K562 (cell line): Measurements from ENCODE around the gene SHISA9. TPM values are rescaled to one million over a fixed set of nuclear protein-coding genes. Genes with fewer than 3 reads are reported as not detected.

Experiments
- ATAC-seq: fragments of 200-7000 bp; cut with Tn5 transposase; 3 replicates; pipeline ENCODE4 v1.9.1; 2020; ENCODE audit warnings: moderate library complexity
- BruUV-seq: library from RNA; stranded (reverse); fragments of 400-500 nt; replicated peaks from 2 replicates; lab custom pipeline; 2021; lab: Mats Ljungman, UMichigan
- CTCF ChIA-PET: fragments of 300-600 bp; formaldehyde crosslinking; extraction: SDS; loops from one replicate; lab custom pipeline; 2021; ENCODE audit warnings: low intra/inter-chr PET ratio; lab: Yijun Ruan, JAX
- POLR2A ChIA-PET: fragments of 300-600, 350-650 bp; sonication (Branson Sonifier 250); formaldehyde crosslinking; extraction: SDS; loops from one replicate; lab custom pipeline; 2021; ENCODE audit warnings: antibody characterized with exemption, inconsistent platforms; lab: Yijun Ruan, JAX
- DNase-seq, 4 experiments: peaks; one replicate each; pipeline versions ENCODE4 v3.0.0 to v3.0.0-alpha.2; 2011 to 2018; ENCODE audit warnings: low spot score in 3 of 4, mixed read lengths in 3 of 4; ENCODE audit errors: extremely low read depth in 1 of 4
- FAIRE-seq: peaks from 2 replicates; lab custom pipeline; 2011; peaks lifted over from hg19 to GRCh38; lab: Jason Lieb, UNC
- H2AFZ ChIP-seq: 2 replicates; pipeline ENCODE4 v1.6.0; 2011; ENCODE audit warnings: low read depth, low read length, control low read depth, inconsistent platforms
- H3K27ac ChIP-seq: fragments of 200-600 bp; 3 replicates; pipeline ENCODE4 v1.8.0; 2011; ENCODE audit warnings: low read depth, mild to moderate bottlenecking, control low read depth, inconsistent platforms, low read length, moderate library complexity, mixed read lengths; ENCODE audit errors: extremely low read depth
- H3K27me3 ChIP-seq, 2 experiments: fragments of 300-600 bp in 1 of 2; 2 replicates in 1 of 2; 3 replicates in 1 of 2; pipeline versions ENCODE4 v1.6.0 to v1.8.0; 2011; ENCODE audit warnings: inconsistent platforms in 2 of 2, low read length in 2 of 2, mild to moderate bottlenecking in 1 of 2, mixed read lengths in 1 of 2, moderate library complexity in 1 of 2; ENCODE audit not compliant: control insufficient read depth in 2 of 2, insufficient read depth in 2 of 2
- H3K36me3 ChIP-seq: fragments of 300-600 bp; 3 replicates; pipeline ENCODE4 v1.8.0; 2011; ENCODE audit warnings: mild to moderate bottlenecking, low read length, inconsistent platforms; ENCODE audit not compliant: control insufficient read depth, insufficient read depth
- H3K4me1 ChIP-seq, 2 experiments: fragments of 200-600 bp in 1 of 2; replicated peaks in 1 of 2; 2 replicates in 1 of 2; 3 replicates in 1 of 2; pipeline versions ENCODE4 v1.5.1 to v1.8.0; 2011; ENCODE audit warnings: inconsistent platforms in 2 of 2, low read length in 2 of 2, mild to moderate bottlenecking in 1 of 2, mixed read lengths in 1 of 2, moderate library complexity in 1 of 2; ENCODE audit not compliant: control insufficient read depth in 2 of 2, insufficient read depth in 2 of 2
- H3K4me2 ChIP-seq: 2 replicates; pipeline ENCODE4 v1.6.1; 2011; ENCODE audit warnings: low read length, control low read depth, inconsistent platforms, mixed read lengths; ENCODE audit not compliant: insufficient read depth
- H3K4me3 ChIP-seq: fragments of 200-600 bp; sonication (generic), shearing (Covaris generic); 2 replicates; pipeline ENCODE4 v1.5.1; 2016; ENCODE audit warnings: control low read depth, inconsistent platforms
- H3K79me2 ChIP-seq: fragments of 200-600 bp; 3 replicates; pipeline ENCODE4 v1.8.0; 2011; ENCODE audit warnings: low read length, inconsistent platforms; ENCODE audit not compliant: control insufficient read depth, insufficient read depth
- H3K9ac ChIP-seq, 2 experiments: 2 replicates each; pipeline versions ENCODE4 v1.6.0 to v1.6.1; 2011; ENCODE audit warnings: low read depth in 2 of 2, low read length in 2 of 2, control low read depth in 1 of 2, inconsistent platforms in 1 of 2, mild to moderate bottlenecking in 1 of 2, mixed read lengths in 1 of 2; ENCODE audit not compliant: insufficient read depth in 1 of 2
- H3K9me1 ChIP-seq: one replicate; pipeline ENCODE4 v1.6.0; 2011; ENCODE audit warnings: inconsistent platforms, mild to moderate bottlenecking, low read length, moderate library complexity; ENCODE audit not compliant: control insufficient read depth, insufficient read depth
- H3K9me3 ChIP-seq: replicated peaks from 2 replicates; pipeline ENCODE4 v1.5.1; 2011; ENCODE audit warnings: low read depth, low read length, inconsistent platforms; ENCODE audit not compliant: control insufficient read depth, insufficient read depth
- H4K20me1 ChIP-seq: replicated peaks from 2 replicates; pipeline ENCODE4 v1.6.1; 2011; ENCODE audit warnings: low read length, inconsistent platforms, mixed read lengths; ENCODE audit not compliant: control insufficient read depth, insufficient read depth
- DACH1 ChIP-seq: fragments of 450-650 bp; IDR thresholded peaks from 2 replicates; pipeline ENCODE4 v1.6.1; 2018; ENCODE audit not compliant: partially characterized antibody
- MED1 ChIP-seq: sonication (generic); formaldehyde crosslinking; IDR thresholded peaks from 2 replicates; pipeline ENCODE4 v1.8.1; 2023; ENCODE audit warnings: missing genetic modification reagents, borderline replicate concordance
- PHTF2 ChIP-seq: fragments of 250-450 bp; sonication (Bioruptor Pico); IDR thresholded peaks from 2 replicates; pipeline ENCODE4 v1.5.0; 2021; ENCODE audit warnings: mild to moderate bottlenecking
- PURB ChIP-seq: sonication (generic); formaldehyde crosslinking; IDR thresholded peaks from 2 replicates; pipeline ENCODE4 v1.9.0; 2021; ENCODE audit warnings: low read depth, mild to moderate bottlenecking, missing genetic modification reagents
- ZKSCAN3 ChIP-seq: fragments of 250-450 bp; sonication (Bioruptor Pico); IDR thresholded peaks from 2 replicates; pipeline ENCODE4 v1.4.0; 2020
- ZNF584 ChIP-seq: fragments of 200-800 bp; sonication (Bioruptor generic); IDR thresholded peaks from 2 replicates; pipeline ENCODE4 v1.6.1; 2016; ENCODE audit warnings: low read depth, mild to moderate bottlenecking, missing genetic modification characterization, missing compliant biosample characterization
- WGBS: fragments of 100-300 bp; shearing (Covaris generic); methylation state at CpG from one replicate; pipeline ENCODE4 v1.1.6; 2016; ENCODE audit warnings: low coverage, mixed read lengths; ENCODE audit not compliant: insufficient coverage; ENCODE audit errors: missing lambda C conversion rate; 5-methylcytosine and 5-hydroxymethylcytosine counted together
- in situ Hi-C: fragments of 300-500 bp; cut with MboI; formaldehyde crosslinking; loops from 4 replicates; pipeline ENCODE4 v1.15.0; 2018; ENCODE audit warnings: inconsistent platforms, mixed read lengths
- intact Hi-C: fragments of 100-400 bp; cut with micrococcal nuclease; formaldehyde crosslinking; loops from 2 replicates; pipeline ENCODE4 v1.14.2; 2022
- polyA plus RNA-seq, 8 experiments: library from polyadenylated mRNA; depleted of rRNA in 4 of 8; stranded (reverse) in 5 of 8; unstranded in 3 of 8; fragments of >200 nt; fragmentation: Nextera tagmentation in 2 of 8; fragmentation: Illumina TruSeq in 1 of 8; extraction: Ambion mirVana in 2 of 8; extraction: Trizol in 1 of 8; gene quantifications; 2 replicates each; pipeline versions ENCODE4 v1.2.1 to v1.2.3, GENCODE V29; 2011 to 2014; ENCODE audit warnings: inconsistent platforms in 1 of 8, missing spikeins in 1 of 8
- total RNA-seq, 7 experiments: library from RNA; depleted of rRNA in 6 of 7; stranded (reverse); fragments of >200 nt in 6 of 7; fragmentation: Illumina TruSeq in 2 of 7; extraction: Trizol in 2 of 7; gene quantifications; 2 replicates each; pipeline versions ENCODE4 v1.2.1 to v1.2.3, GENCODE V29; 2011 to 2021; ENCODE audit warnings: low replicate concordance in 1 of 7
- TF ChIP-seq, protein P1 (sequence below): fragments of 250-450 bp; sonication (Bioruptor Pico); IDR thresholded peaks from 2 replicates; pipeline ENCODE4 v1.8.0; 2022; ENCODE audit warnings: moderate library complexity, mild to moderate bottlenecking, inconsistent platforms

Gene SHISA9
- total and polyA plus RNA-seq, 9 of the 15 experiments (the other 6 are each of a cell fraction or from before 2014, with no cell fraction given), result under 0.01 to 0.16 (median 0.01) TPM; not detected in 6

DNA sequence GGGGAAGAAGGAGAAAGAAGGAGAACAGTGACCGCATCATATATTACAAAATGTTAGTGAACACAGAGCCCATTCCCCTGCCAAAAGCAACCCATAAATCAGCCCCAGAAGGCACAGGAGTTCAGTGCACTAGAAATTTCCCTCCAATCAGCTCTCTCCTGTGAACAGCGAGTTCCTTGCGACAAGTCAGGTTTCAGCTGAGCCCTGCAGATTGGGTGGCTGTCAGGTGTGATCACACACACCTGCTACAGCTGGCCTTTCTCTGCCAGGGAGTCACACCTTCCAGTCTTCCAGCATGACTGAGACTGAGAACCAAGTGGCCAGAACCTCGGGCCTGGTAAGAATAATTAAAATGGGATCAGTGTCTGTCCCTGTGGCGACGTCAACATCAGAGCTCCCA, 60.2 kb downstream of the SHISA9 start:
- no peak overlapping the region for H3K9ac ChIP-seq
- H3K79me2 ChIP-seq, result no peaks in the 10 kb centered on the region
- no peaks in the 10 kb centered on the region for H3K4me1 ChIP-seq
- intact Hi-C loops, result no loop called here
- no peaks in the 10 kb centered on the region; a peak in 1 of 5 replicates for H3K27me3 ChIP-seq
- no TSS peak for BruUV-seq
- no peaks in the 10 kb centered on the region for H3K36me3 ChIP-seq
- no peak overlapping the region for H3K4me2 ChIP-seq
- CTCF ChIA-PET, result no interaction called here
- in situ Hi-C loops, result no loop called here
- no peak for TF ChIP-seq MED1 (CRISPR knock-in tag)
- no peak for TF ChIP-seq ZKSCAN3 (CRISPR knock-in tag)
- TF ChIP-seq, protein P1, sequence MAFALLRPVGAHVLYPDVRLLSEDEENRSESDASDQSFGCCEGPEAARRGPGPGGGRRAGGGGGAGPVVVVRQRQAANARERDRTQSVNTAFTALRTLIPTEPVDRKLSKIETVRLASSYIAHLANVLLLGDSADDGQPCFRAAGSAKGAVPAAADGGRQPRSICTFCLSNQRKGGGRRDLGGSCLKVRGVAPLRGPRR (CRISPR knock-in tag), result no peak
- no peak for TF ChIP-seq PURB
- no peak for TF ChIP-seq DACH1
- no peak for TF ChIP-seq ZNF584 (CRISPR knock-in tag)
- TF ChIP-seq PHTF2 (CRISPR knock-in tag), result no peak
- POLR2A ChIA-PET, result no interaction called here
- no peak overlapping the region for H3K27ac ChIP-seq
- H3K4me3 ChIP-seq, result no peak overlapping the region
- no peak for FAIRE-seq
- no peaks in the 10 kb centered on the region for H4K20me1 ChIP-seq
- H3K9me1 ChIP-seq, result no peaks in the 10 kb centered on the region
- no peak for DNase-seq
- no peak for ATAC-seq
- 0% methylated on average over 6 of the region's 6 CpGs for WGBS
- no peaks in the 10 kb centered on the region for H3K9me3 ChIP-seq
- H2AFZ ChIP-seq, result no peak overlapping the region
